Subcutaneous abdominal adipose tissue (tissue), 5 donors: Measurements from ENCODE around the gene LMAN2L.
A peak's percentile ranks its signal among the peaks of the same experiment; 100 is the strongest.

ENCODE experiments used
- H3K27ac ChIP-seq: one replicate; pipeline ENCODE4 v1.7.0; 2013; ENCODE audit warnings: low read depth, mild to moderate bottlenecking, inconsistent platforms, low read length, moderate library complexity
- H3K27me3 ChIP-seq, 5 donors: one replicate each; pipeline ENCODE4 v1.7.0; 2013; ENCODE audit warnings: low read length in 5 of 5, inconsistent platforms in 1 of 5; ENCODE audit not compliant: control insufficient read depth in 5 of 5, insufficient read depth in 4 of 5
- H3K36me3 ChIP-seq, 5 donors: one replicate each; pipeline ENCODE4 v1.7.0; 2013; ENCODE audit warnings: low read length in 5 of 5; ENCODE audit not compliant: control insufficient read depth in 5 of 5, insufficient read depth in 5 of 5
- H3K4me1 ChIP-seq, 5 donors: one replicate each; pipeline ENCODE4 v1.7.0; 2013; ENCODE audit warnings: low read length in 5 of 5, mild to moderate bottlenecking in 3 of 5, moderate library complexity in 1 of 5; ENCODE audit not compliant: control insufficient read depth in 5 of 5, insufficient read depth in 5 of 5
- H3K4me3 ChIP-seq, 5 donors: one replicate each; pipeline ENCODE4 v1.7.0; 2013; ENCODE audit warnings: low read length in 5 of 5, low read depth in 1 of 5
- H3K9ac ChIP-seq, 5 donors: one replicate each; pipeline ENCODE4 v1.7.0; 2013; ENCODE audit warnings: low read length in 5 of 5, mild to moderate bottlenecking in 4 of 5, moderate library complexity in 3 of 5
- H3K9me3 ChIP-seq, 5 donors: one replicate each; pipeline ENCODE4 v1.7.0; 2013; ENCODE audit warnings: low read length in 5 of 5; ENCODE audit not compliant: control insufficient read depth in 5 of 5
- donor health status: healthy.
- donor health status: healthy.
- donor health status: healthy.
- donor health status: healthy.
- donor health status: healthy.

The LMAN2L gene

GRCh38 chr2:96760036-96760985, 20.4 kb upstream of the LMAN2L start, which contains the start of gene CNNM4:
Gene CNNM4 (plus strand): TSS chr2:96760902. CDS start chr2:96761000, 98 bp downstream.
- Histone ChIP-seq H3K9me3 (no peaks in the 10 kb centered on the region), H3K36me3 (no peaks in the 10 kb centered on the region)

DNA sequence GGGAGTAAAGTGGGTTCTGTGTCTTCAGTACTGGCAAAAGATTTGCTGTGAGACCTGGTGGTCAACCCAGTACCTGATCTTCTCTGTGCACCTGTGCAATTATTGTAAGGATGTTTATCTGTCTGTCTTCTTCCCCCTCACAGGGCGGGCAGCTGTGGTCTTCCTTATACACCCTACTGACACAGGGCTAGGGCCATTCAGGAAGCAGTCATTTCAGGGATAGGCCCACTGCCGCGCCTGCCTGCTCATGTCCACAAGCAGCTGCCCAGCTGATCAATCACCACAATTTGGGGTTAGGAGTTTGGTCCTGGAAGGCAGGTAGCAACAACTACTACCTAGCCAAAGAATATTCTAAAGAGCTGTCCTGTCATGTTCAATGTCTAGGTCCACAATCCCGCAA, 19.7 kb upstream of the LMAN2L start:
- no peak overlapping the region for H3K4me3 ChIP-seq
- H3K4me1 ChIP-seq: peaks cover 9 to 43% (median 42%) of the 10 kb centered on the region in 5 donors
- no peaks in the 10 kb centered on the region for H3K9me3 ChIP-seq
- no peaks in the 10 kb centered on the region for H3K36me3 ChIP-seq
- no peaks in the 10 kb centered on the region for H3K27me3 ChIP-seq
- H3K27ac ChIP-seq: no peak overlapping the region
- H3K9ac ChIP-seq: no peak overlapping the region

More at GRCh38 chr2:96760036-96760985, 20.4 kb upstream of the LMAN2L start, which contains the start of gene CNNM4:
- peak within 1 kb of the TSS; percentile 72 to 90 (median 77) for H3K9ac ChIP-seq
- H3K4me3 ChIP-seq: peak within 1 kb of the TSS; percentile 89 to 97 (median 94)
- no peaks in the 10 kb centered on the region for H3K27me3 ChIP-seq
- H3K4me1 ChIP-seq: peaks cover 9 to 45% (median 43%) of the 10 kb centered on the region in 5 donors
- H3K27ac ChIP-seq: peak within 1 kb of the TSS; percentile 37

DNA sequence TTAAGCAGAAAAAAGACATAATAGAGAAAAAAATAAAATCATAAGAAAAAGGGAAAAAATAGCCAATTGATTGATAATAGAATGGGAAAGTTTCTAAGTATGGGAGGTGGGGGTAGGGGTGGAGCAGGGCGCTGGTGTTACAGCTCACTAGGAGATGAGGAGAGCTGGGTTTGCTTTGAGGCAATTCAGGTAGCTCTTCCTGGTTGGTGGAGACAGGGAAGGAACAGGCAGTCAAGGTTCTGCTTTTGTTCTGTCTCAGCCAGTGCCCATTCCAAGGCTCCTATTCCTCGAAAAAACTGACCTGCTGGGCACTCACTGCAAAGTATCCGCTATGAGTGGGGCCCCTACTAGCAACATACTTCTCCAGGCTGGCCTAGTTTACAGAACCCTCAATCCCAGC, 19.1 kb upstream of the LMAN2L start:
- H3K9ac ChIP-seq: no peak overlapping the region
- no peak overlapping the region for H3K4me3 ChIP-seq
- peaks cover 8 to 37% (median 37%) of the 10 kb centered on the region in 5 donors for H3K4me1 ChIP-seq
- H3K9me3 ChIP-seq: no peaks in the 10 kb centered on the region
- H3K36me3 ChIP-seq: no peaks in the 10 kb centered on the region
- H3K27ac ChIP-seq: no peak overlapping the region
- H3K27me3 ChIP-seq: no peaks in the 10 kb centered on the region

GRCh38 chr2:96757477-96757860, 17.6 kb upstream of the LMAN2L start:
- Histone ChIP-seq H3K27me3 (no peaks in the 10 kb centered on the region), H3K4me3 (no peak overlapping the region), H3K4me1 (peaks cover 6 to 22% (median 22%) of the 10 kb centered on the region in 5 donors), H3K27ac (no peak overlapping the region), H3K9me3 (no peaks in the 10 kb centered on the region), H3K36me3 (no peaks in the 10 kb centered on the region), H3K9ac (no peak overlapping the region)

DNA sequence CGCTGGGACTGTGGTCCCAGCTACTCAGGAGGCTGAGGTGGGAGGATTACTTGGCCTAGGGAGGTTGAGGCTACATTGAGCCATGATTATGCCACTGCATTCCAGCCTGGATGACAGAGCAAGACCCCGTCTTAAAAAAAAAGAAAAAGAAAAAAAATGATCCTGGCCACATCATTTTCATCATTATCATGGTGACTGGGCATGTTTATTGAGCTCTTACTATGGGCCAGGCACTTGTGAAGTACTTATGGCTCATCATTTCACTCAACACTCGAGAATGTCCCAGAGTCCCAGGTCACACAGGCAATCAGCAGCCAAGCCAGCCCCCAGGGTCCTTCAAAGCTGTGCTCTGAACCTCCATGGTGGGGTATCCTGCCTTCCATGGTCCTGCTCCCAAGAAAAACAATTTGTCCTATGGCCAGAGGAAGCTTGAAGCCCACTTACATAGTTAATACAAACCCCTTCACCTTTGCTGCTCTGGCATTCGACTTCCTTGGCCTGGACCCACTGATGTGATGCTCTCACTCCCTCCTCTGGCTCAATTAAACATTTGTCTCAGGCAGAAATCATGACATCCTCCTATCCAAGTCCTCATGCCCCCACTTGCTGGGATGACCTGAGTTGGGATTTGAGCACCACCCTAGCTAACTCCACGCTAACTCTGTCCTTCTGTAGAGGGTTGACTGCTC, 17.1 kb upstream of the LMAN2L start:
- H3K27ac ChIP-seq: no peak overlapping the region
- H3K4me1 ChIP-seq: peaks cover 5 to 17% (median 17%) of the 10 kb centered on the region in 5 donors
- H3K4me3 ChIP-seq: no peak overlapping the region
- no peaks in the 10 kb centered on the region for H3K27me3 ChIP-seq
- no peak overlapping the region for H3K9ac ChIP-seq
- H3K36me3 ChIP-seq: no peaks in the 10 kb centered on the region
- no peaks in the 10 kb centered on the region for H3K9me3 ChIP-seq

DNA sequence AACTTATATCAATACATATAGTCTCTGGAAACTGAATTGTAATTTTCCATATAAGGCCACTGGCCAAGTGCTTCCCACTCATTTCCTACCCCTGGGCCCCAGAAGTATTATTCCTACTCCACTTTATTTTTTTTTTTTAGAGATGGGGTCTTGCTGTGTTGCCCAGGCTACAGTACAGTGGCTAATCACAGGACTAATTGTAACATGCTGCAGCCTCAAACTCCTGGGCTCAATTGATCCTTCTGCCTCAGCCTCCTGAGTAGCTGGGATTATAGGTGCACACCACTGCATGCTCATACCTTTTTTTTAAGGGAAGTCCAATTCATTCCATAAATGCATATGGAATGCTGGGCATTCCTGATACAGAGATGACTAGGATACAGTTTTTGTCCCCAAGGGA, 14.5 kb upstream of the LMAN2L start:
- no peaks in the 10 kb centered on the region for H3K36me3 ChIP-seq
- no peaks in the 10 kb centered on the region for H3K9me3 ChIP-seq
- no peak overlapping the region for H3K9ac ChIP-seq
- H3K27ac ChIP-seq: no peak overlapping the region
- H3K27me3 ChIP-seq: no peaks in the 10 kb centered on the region
- no peaks in the 10 kb centered on the region for H3K4me1 ChIP-seq
- H3K4me3 ChIP-seq: no peak overlapping the region

DNA sequence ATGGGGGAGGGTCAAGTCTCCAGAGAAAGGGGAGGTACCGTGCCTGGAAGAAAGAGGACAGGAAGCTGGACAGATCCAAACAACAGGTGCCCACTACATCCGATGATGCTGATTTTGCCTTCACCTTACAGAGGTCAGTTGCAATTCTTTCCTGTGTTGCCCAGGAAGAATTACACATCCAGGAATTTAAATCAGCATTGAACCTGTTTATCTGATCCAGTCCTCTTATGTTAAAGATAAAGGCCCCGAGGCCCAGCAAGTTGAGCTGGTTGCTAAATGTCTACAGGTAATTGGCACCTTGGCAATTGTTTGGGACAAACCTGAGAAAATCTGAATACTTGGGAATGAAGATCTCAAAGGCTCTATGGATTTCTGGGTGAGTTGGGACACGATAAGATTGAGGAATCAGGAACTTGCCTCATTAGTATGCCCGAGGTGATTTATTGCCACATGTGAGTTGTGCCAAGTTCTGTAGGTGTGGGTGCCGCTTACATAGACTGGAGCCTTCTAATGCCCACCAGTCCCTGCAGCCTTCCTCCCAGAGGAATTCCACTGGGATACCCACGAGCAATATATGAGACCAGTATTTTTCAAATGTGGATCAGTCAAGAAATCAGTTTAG, 13.9 kb upstream of the LMAN2L start:
- Histone ChIP-seq H3K27ac (no peak overlapping the region), H3K9me3 (no peaks in the 10 kb centered on the region), H3K4me1 (no peaks in the 10 kb centered on the region)

GRCh38 chr2:96751800-96752199, 11.9 kb upstream of the LMAN2L start:
- H3K9me3 ChIP-seq: no peaks in the 10 kb centered on the region
- H3K36me3 ChIP-seq: no peaks in the 10 kb centered on the region
- peaks cover 0 to 10% (median 6%) of the 10 kb centered on the region in 5 donors for H3K4me1 ChIP-seq
- H3K4me3 ChIP-seq: no peak overlapping the region
- H3K9ac ChIP-seq: no peak overlapping the region
- no peaks in the 10 kb centered on the region for H3K27me3 ChIP-seq
- no peak overlapping the region for H3K27ac ChIP-seq

More for the DNA sequence above, 13.9 kb upstream of the LMAN2L start:
- no peak overlapping the region for H3K9ac ChIP-seq
- no peaks in the 10 kb centered on the region for H3K36me3 ChIP-seq
- H3K4me3 ChIP-seq: no peak overlapping the region
- no peaks in the 10 kb centered on the region for H3K27me3 ChIP-seq

DNA sequence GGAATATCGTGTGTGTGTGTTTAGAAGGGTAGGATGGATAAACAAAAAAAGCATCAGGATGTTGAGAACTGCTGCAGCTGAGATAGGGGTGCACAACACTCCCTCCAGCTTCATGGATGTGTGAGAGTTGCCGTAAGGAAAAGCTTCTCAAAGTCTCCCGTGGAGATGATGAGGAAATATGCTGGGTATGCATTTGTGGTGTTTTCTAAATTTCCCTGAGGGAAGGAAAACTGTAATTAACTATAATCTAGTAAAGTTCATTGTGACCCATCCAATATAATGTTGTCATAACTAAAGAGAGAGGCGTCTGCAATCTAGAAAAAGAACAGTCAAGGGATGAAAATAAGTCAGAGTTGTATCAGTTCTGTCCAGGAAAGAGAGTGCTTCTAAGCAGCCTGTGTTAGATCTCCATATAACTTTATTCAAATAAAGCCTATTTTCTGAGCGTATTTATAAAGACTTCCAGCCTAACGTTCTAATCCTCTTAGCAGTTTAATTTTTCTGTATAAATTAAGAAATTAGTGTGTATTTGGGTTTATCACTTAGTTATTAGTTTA, 7.3 kb upstream of the LMAN2L start:
- Histone ChIP-seq H3K4me1 (peaks cover 0 to 10% (median 6%) of the 10 kb centered on the region in 5 donors), H3K27ac (no peak overlapping the region), H3K9ac (no peak overlapping the region), H3K9me3 (no peaks in the 10 kb centered on the region), H3K27me3 (no peaks in the 10 kb centered on the region), H3K36me3 (no peaks in the 10 kb centered on the region), H3K4me3 (no peak overlapping the region)
